ENCODE measurements around the gene CCDC106. TPM values are rescaled to one million over a fixed set of nuclear protein-coding genes. Genes with fewer than 3 reads are reported as not detected.

CCDC106 gene
- total RNA-seq, 1 experiment from 2014 or later, result 19.9 TPM

GRCh38 chr19:55643003-55643886 lies 4.8 kb upstream of the CCDC106 start, which contains the start of gene ZNF581:
TSS of gene ZNF581 (plus strand) at chr19:55643649. CDS start at chr19:55644572, 923 bp downstream.
- DNase-seq, result peak; percentile 71
- H3K4ac ChIP-seq (ENCODE audit: low read depth, low read length), result no peak within 1 kb of the TSS
- peak within 1 kb of the TSS; percentile 70 for H3K9ac ChIP-seq (ENCODE audit: extremely low read depth, insufficient read length, low read length)
- no peak within 1 kb of the TSS for H2BK5ac ChIP-seq (ENCODE audit: insufficient read length, low read length)
- H2BK15ac ChIP-seq (ENCODE audit: low read depth, low read length), result no peak within 1 kb of the TSS
- H3K14ac ChIP-seq (ENCODE audit: insufficient read depth, low read length), result no peak within 1 kb of the TSS; the same call in none of the 2 replicates
- H2BK120ac ChIP-seq (ENCODE audit: low read depth, low read length, poor library complexity, severe bottlenecking), result no peak within 1 kb of the TSS
- no peak within 1 kb of the TSS for H4K8ac ChIP-seq (replicated peaks; ENCODE audit: insufficient read length, low read depth, low read length)
- H3K4me2 ChIP-seq (ENCODE audit: insufficient read depth, insufficient read length, low read length), result peak within 1 kb of the TSS; percentile 73
- peaks cover 3% of the 10 kb centered on the region for H3K79me1 ChIP-seq (ENCODE audit: insufficient read depth, low read depth, low read length, poor library complexity, severe bottlenecking)
- H3K4me3 Mint-ChIP-seq, result peak within 1 kb of the TSS; percentile 97
- peaks cover 20 to 39% (median 30%) of the 10 kb centered on the region in 3 experiments for H3K36me3 Mint-ChIP-seq (ENCODE audit: insufficient read depth in 1 of 3, low read depth in 3 of 3)
- H3K4me1 Mint-ChIP-seq, result peaks cover 24 to 40% of the 10 kb centered on the region in 2 experiments
- no peak within 1 kb of the TSS for H2AFZ ChIP-seq (ENCODE audit: low read length)
- no peak within 1 kb of the TSS for H2AK5ac ChIP-seq (ENCODE audit: insufficient read length, low read length)
- H3K27ac ChIP-seq (ENCODE audit: insufficient read length, low read depth, low read length), result no peak within 1 kb of the TSS
- no peak within 1 kb of the TSS for H4K5ac ChIP-seq (ENCODE audit: insufficient read length, low read depth, low read length)
- no peak within 1 kb of the TSS for H2BK20ac ChIP-seq (ENCODE audit: low read depth, low read length, poor library complexity, severe bottlenecking)
- no peaks in the 10 kb centered on the region for H3K4me1 ChIP-seq (ENCODE audit: insufficient read depth, low read length)
- H3K27me3 Mint-ChIP-seq (ENCODE audit: low read depth), result peaks cover 3% of the 10 kb centered on the region; the same call in 1 of the 2 replicates
- peaks cover 0 to 4% of the 10 kb centered on the region in 2 experiments; a peak in 2 of 5 replicates for H3K9me3 Mint-ChIP-seq
- H4K91ac ChIP-seq (ENCODE audit: insufficient read length, low read depth, low read length), result no peak within 1 kb of the TSS
- H4K20me1 ChIP-seq (ENCODE audit: control insufficient read depth, insufficient read depth, insufficient read length), result no peaks in the 10 kb centered on the region
- no peak for TF ChIP-seq CTCF (conservative IDR thresholded peaks at IDR 0.05)
- H3K23me2 ChIP-seq (ENCODE audit: insufficient read length, low read depth, low read length, poor library complexity, severe bottlenecking), result peaks cover 35% of the 10 kb centered on the region
- no peak within 1 kb of the TSS for H3T11ph ChIP-seq (ENCODE audit: low read length)
- no CpG with 5 or more reads among the region's 56 CpGs for WGBS (ENCODE audit: extremely low coverage, insufficient read length, low lambda C conversion rate)
- H3K56ac ChIP-seq (ENCODE audit: insufficient read length, low read depth, low read length), result no peak within 1 kb of the TSS
- H3K9me3 ChIP-seq (ENCODE audit: control insufficient read depth, low read depth, low read length), result no peaks in the 10 kb centered on the region
- no peak within 1 kb of the TSS for H2BK12ac ChIP-seq (ENCODE audit: insufficient read length, low read depth, low read length)
- no peak within 1 kb of the TSS for H3K23ac ChIP-seq (ENCODE audit: insufficient read length, low read depth, low read length)
- no peaks in the 10 kb centered on the region for H3K27me3 ChIP-seq (ENCODE audit: insufficient read depth, low read length)
- H3K27ac Mint-ChIP-seq, result peak within 1 kb of the TSS; percentile 86 to 98 (median 96)
- H3K18ac ChIP-seq (ENCODE audit: insufficient read length, low read depth, low read length), result peak within 1 kb of the TSS; percentile 39
- peaks cover 7% of the 10 kb centered on the region; the same call in 1 of the 2 replicates for H3K79me2 ChIP-seq (ENCODE audit: insufficient read depth, low read length)

Data from H9 (cell line).